ENCODE measurements around the gene MYLIP.

DNA sequence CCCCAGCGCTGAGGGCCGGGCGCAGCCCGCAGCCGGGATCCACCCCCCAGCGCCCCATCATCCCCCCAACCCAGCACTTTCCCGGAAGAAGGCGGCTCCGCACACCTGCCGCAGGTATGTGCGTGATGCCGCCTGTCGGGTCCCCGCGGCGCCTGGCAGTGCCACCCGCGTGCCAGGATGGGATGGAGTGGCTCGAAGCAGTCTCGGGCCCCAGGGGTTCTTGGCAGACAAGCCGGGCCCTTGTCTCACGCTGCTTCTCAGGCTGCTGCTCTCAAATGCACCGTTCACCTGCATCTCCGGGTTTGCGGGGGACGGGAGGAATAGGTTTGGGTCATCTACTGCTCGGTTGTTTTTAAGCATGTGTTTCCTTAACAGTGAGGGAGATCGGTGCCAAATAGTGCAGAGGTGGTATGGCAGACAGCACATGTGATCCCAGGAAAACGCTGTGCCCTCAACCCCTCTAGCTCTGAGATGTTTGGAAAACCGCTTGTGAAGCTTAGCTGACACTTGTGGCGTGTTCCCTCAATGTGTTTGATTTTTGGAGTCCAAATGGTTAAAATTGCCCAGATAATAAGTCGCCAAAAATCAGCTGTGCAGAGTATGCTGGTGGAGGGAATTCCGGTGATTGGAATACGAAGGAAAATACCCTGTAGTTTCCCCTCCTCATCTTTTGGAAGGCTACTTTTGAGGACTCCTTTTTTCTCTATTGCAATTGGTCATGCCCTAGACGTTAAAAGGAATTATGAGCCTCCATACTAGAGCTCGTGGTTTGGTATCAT lies 926 bp downstream of the MYLIP start:
- TF ChIP-seq, protein P1, sequence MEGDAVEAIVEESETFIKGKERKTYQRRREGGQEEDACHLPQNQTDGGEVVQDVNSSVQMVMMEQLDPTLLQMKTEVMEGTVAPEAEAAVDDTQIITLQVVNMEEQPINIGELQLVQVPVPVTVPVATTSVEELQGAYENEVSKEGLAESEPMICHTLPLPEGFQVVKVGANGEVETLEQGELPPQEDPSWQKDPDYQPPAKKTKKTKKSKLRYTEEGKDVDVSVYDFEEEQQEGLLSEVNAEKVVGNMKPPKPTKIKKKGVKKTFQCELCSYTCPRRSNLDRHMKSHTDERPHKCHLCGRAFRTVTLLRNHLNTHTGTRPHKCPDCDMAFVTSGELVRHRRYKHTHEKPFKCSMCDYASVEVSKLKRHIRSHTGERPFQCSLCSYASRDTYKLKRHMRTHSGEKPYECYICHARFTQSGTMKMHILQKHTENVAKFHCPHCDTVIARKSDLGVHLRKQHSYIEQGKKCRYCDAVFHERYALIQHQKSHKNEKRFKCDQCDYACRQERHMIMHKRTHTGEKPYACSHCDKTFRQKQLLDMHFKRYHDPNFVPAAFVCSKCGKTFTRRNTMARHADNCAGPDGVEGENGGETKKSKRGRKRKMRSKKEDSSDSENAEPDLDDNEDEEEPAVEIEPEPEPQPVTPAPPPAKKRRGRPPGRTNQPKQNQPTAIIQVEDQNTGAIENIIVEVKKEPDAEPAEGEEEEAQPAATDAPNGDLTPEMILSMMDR (IDR thresholded peaks at IDR 0.05): no peak
- TF ChIP-seq POLR2A (IDR thresholded peaks at IDR 0.05): no peak

Data from Peyer's patch (tissue), 4 donors.